WI38 (cell line): ENCODE measurements around the gene CGB2.
"Not testable (repeated sequence)": the region's sequence is repeated elsewhere in the genome, so short reads cannot be mapped to it uniquely, and the experiment has no call there.

Source experiments
- H3K4me3 ChIP-seq: 2 replicates; pipeline ENCODE4 v1.5.1; 2011; ENCODE audit warnings: low read depth, mild to moderate bottlenecking, control low read depth, low read length
- CTCF ChIP-seq: IDR thresholded peaks from 2 replicates; pipeline ENCODE4 v1.5.1; 2012; ENCODE audit warnings: low read depth, mild to moderate bottlenecking, control low read depth, low read length

Gene CGB2

GRCh38 chr19:49036815-49037214 is 5.1 kb downstream of the CGB2 start, which contains the start of gene CGB1:
CGB1 (minus strand) TSS chr19:49036895; CDS start chr19:49036711, 184 bp downstream.
- not testable (repeated sequence) for H3K4me3 ChIP-seq
- peak; percentile 42 for TF ChIP-seq CTCF

GRCh38 chr19:49038111-49038510 is 6.4 kb downstream of the CGB2 start:
- not testable (repeated sequence) for H3K4me3 ChIP-seq

- not testable (repeated sequence) for H3K4me3 ChIP-seq
These were observed 7.0 kb downstream of the CGB2 start for GRCh38 chr19:49038557-49039276.

- H3K4me3 ChIP-seq = not testable (repeated sequence)
These were observed 8.0 kb downstream of the CGB2 start for GRCh38 chr19:49039736-49040135.

GRCh38 chr19:49042177-49042576 is 10.5 kb downstream of the CGB2 start:
- no peak for TF ChIP-seq CTCF
- no peak overlapping the region for H3K4me3 ChIP-seq

- not testable (repeated sequence) for H3K4me3 ChIP-seq
These were observed 11.0 kb downstream of the CGB2 start for GRCh38 chr19:49042666-49043065.

GRCh38 chr19:49043548-49043947 is 11.9 kb downstream of the CGB2 start, which contains the start of gene CGB5:
CGB5 (plus strand) TSS chr19:49043848; CDS start chr19:49044210, 362 bp downstream.
- H3K4me3 ChIP-seq = not testable (repeated sequence)

GRCh38 chr19:49049011-49049410 is 17.3 kb downstream of the CGB2 start, which contains the start of gene CGB8:
CGB8 (minus strand) TSS chr19:49049111; CDS start chr19:49048739, 372 bp downstream.
- not testable (repeated sequence) for H3K4me3 ChIP-seq

GRCh38 chr19:49049834-49050233 is 18.1 kb downstream of the CGB2 start:
- not testable (repeated sequence) for H3K4me3 ChIP-seq

GRCh38 chr19:49050376-49051033 is 18.8 kb downstream of the CGB2 start:
- H3K4me3 ChIP-seq = not testable (repeated sequence)

- TF ChIP-seq CTCF = 0 out of 2 replicates have a peak, but pooled peaks have one; percentile 24
- peak overlapping the region; percentile 69 for H3K4me3 ChIP-seq
These were observed 24.6 kb downstream of the CGB2 start for GRCh38 chr19:49056101-49056901.

- peak overlapping the region; percentile 69 for H3K4me3 ChIP-seq
These were observed 25.4 kb downstream of the CGB2 start for GRCh38 chr19:49056902-49057596.
